Measurements from ENCODE around the gene TRIM41.

The TRIM41 gene

DNA sequence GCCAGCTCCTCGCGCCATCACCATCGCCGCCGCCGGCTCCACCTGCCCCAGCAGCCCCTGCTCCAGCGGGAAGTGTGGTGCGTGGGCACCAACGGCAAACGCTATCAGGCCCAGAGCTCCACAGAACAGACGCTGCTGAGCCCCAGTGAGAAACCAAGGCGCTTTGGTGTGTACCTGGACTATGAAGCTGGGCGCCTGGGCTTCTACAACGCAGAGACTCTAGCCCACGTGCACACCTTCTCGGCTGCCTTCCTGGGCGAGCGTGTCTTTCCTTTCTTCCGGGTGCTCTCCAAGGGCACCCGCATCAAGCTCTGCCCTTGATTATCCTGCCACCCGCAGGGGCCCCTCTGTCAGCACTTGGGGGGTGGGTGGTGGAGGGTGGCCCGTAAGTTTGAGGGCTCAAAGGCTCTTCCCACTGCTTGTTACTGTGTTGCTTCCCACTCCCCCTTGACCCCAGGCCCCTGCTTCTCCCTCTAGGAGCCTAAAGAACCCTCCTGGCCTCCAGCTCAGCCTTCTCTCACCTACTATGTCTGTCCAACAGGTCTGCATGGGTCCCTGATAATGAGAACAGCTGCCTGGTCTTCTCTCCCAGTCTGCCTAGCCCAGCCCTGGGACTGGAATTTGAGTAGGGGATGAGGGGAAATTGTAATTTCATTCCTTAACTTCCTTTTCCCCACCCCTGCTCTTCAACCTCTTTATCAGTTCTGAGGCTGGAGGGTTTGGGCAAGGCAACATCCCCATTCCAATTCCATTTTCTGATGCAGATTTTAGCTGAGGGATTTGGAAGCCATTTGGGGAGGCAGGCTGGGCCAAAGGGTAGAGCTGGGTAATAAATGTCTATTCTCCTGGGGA is 11.6 kb downstream of the TRIM41 start (continued):
- TF ChIP-seq MZF1 (tag by site-specific recombination; IDR thresholded peaks at IDR 0.05; ENCODE audit: borderline replicate concordance) (peak; percentile 82), ZNF629 (tag by site-specific recombination; IDR thresholded peaks at IDR 0.05) (no peak), ZNF174 (tag by site-specific recombination; IDR thresholded peaks at IDR 0.05) (no peak), GLIS2 (tag by site-specific recombination; IDR thresholded peaks at IDR 0.05) (peak; percentile 58)

DNA sequence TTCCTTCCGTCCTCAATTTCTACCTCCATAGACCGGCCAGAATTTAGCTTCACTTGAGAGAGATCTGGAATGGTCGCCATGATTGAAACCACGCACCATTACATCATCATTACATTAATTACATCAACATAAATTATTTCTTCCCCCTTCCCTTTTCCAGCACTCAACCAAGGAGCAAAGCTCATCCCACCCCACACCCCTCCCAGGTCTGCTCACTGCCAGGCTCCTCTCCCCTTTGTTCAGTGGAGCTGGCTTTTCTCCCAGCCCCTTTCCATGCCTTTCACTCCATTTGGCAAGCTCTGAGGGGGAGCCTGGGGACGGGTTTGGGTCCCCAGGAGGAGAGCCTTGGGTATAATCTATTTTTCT is 12.2 kb downstream of the TRIM41 start:
- Histone ChIP-seq H3K27ac (ENCODE audit: extremely low read depth, low read depth, low read length) (peak overlapping the region; percentile 7; the same call in 1 of the 2 replicates), H3K36me3 (ENCODE audit: control insufficient read depth in 2 of 2, insufficient read depth in 1 of 2, low read length in 2 of 2) (peaks cover 30 to 92% of the 10 kb centered on the region in 2 experiments), H3K9me3 (ENCODE audit: control insufficient read depth, insufficient read depth, low read depth, low read length) (no peaks in the 10 kb centered on the region), H3K4me1 (ENCODE audit: control insufficient read depth, insufficient read depth, low read length) (no peaks in the 10 kb centered on the region), H3K4me3 (ENCODE audit: low read depth, low read length) (no peak overlapping the region)
- ChIA-PET CTCF (no interaction called here), POLR2A (interaction anchor here (0.9 to 5.0 kb wide), 6 partner anchors 8 to 43 kb away, joined by 3 to 49 read pairs (median 11); partner anchors contain the start of genes RACK1, TRIM41, TRIM52 and TRIM7)
- TF ChIP-seq YY2 (tag by site-specific recombination; IDR thresholded peaks at IDR 0.05) = 0 out of 2 replicates have a peak, but pooled peaks have one; percentile 48
- TF ChIP-seq, protein P1, sequence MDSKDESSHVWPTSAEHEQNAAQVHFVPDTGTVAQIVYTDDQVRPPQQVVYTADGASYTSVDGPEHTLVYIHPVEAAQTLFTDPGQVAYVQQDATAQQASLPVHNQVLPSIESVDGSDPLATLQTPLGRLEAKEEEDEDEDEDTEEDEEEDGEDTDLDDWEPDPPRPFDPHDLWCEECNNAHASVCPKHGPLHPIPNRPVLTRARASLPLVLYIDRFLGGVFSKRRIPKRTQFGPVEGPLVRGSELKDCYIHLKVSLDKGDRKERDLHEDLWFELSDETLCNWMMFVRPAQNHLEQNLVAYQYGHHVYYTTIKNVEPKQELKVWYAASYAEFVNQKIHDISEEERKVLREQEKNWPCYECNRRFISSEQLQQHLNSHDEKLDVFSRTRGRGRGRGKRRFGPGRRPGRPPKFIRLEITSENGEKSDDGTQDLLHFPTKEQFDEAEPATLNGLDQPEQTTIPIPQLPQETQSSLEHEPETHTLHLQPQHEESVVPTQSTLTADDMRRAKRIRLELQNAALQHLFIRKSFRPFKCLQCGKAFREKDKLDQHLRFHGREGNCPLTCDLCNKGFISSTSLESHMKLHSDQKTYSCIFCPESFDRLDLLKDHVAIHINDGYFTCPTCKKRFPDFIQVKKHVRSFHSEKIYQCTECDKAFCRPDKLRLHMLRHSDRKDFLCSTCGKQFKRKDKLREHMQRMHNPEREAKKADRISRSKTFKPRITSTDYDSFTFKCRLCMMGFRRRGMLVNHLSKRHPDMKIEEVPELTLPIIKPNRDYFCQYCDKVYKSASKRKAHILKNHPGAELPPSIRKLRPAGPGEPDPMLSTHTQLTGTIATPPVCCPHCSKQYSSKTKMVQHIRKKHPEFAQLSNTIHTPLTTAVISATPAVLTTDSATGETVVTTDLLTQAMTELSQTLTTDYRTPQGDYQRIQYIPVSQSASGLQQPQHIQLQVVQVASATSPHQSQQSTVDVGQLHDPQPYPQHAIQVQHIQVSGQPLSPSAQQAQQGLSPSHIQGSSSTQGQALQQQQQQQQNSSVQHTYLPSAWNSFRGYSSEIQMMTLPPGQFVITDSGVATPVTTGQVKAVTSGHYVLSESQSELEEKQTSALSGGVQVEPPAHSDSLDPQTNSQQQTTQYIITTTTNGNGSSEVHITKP (tag by site-specific recombination; IDR thresholded peaks at IDR 0.05) = peak; percentile 95
- TF ChIP-seq, protein P2, sequence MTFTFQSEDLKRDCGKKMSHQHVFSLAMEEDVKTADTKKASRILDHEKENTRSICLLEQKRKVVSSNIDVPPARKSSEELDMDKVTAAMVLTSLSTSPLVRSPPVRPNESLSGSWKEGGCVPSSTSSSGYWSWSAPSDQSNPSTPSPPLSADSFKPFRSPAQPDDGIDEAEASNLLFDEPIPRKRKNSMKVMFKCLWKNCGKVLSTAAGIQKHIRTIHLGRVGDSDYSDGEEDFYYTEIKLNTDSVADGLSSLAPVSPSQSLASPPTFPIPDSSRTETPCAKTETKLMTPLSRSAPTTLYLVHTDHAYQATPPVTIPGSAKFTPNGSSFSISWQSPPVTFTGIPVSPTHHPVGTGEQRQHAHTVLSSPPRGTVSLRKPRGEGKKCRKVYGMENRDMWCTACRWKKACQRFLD (tag by site-specific recombination; IDR thresholded peaks at IDR 0.05) = no peak
- TF ChIP-seq KLF1 (tag by site-specific recombination; IDR thresholded peaks at IDR 0.05) = no peak
- TF ChIP-seq ZNF223 (tag by site-specific recombination; IDR thresholded peaks at IDR 0.05) = no peak
- TF ChIP-seq ZNF629 (tag by site-specific recombination; IDR thresholded peaks at IDR 0.05) = peak; percentile 86
- TF ChIP-seq, protein P3, sequence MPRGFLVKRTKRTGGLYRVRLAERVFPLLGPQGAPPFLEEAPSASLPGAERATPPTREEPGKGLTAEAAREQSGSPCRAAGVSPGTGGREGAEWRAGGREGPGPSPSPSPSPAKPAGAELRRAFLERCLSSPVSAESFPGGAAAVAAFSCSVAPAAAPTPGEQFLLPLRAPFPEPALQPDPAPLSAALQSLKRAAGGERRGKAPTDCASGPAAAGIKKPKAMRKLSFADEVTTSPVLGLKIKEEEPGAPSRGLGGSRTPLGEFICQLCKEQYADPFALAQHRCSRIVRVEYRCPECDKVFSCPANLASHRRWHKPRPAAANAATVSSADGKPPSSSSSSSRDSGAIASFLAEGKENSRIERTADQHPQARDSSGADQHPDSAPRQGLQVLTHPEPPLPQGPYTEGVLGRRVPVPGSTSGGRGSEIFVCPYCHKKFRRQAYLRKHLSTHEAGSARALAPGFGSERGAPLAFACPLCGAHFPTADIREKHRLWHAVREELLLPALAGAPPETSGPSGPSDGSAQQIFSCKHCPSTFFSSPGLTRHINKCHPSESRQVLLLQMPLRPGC (tag by site-specific recombination; IDR thresholded peaks at IDR 0.05) = no peak
- no peak for TF ChIP-seq ZNF521 (tag by site-specific recombination; IDR thresholded peaks at IDR 0.05)
- no peak for TF ChIP-seq ZBTB20 (tag by site-specific recombination; IDR thresholded peaks at IDR 0.05)
- TF ChIP-seq ZNF677 (tag by site-specific recombination; IDR thresholded peaks at IDR 0.05) = no peak
- TF ChIP-seq, protein P4, sequence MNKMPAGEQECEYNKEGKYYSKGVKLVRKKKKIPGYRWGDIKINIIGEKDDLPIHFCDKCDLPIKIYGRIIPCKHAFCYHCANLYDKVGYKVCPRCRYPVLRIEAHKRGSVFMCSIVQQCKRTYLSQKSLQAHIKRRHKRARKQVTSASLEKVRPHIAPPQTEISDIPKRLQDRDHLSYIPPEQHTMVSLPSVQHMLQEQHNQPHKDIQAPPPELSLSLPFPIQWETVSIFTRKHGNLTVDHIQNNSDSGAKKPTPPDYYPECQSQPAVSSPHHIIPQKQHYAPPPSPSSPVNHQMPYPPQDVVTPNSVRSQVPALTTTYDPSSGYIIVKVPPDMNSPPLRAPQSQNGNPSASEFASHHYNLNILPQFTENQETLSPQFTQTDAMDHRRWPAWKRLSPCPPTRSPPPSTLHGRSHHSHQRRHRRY (tag by site-specific recombination; IDR thresholded peaks at IDR 0.05) = no peak
- TF ChIP-seq, protein P5, sequence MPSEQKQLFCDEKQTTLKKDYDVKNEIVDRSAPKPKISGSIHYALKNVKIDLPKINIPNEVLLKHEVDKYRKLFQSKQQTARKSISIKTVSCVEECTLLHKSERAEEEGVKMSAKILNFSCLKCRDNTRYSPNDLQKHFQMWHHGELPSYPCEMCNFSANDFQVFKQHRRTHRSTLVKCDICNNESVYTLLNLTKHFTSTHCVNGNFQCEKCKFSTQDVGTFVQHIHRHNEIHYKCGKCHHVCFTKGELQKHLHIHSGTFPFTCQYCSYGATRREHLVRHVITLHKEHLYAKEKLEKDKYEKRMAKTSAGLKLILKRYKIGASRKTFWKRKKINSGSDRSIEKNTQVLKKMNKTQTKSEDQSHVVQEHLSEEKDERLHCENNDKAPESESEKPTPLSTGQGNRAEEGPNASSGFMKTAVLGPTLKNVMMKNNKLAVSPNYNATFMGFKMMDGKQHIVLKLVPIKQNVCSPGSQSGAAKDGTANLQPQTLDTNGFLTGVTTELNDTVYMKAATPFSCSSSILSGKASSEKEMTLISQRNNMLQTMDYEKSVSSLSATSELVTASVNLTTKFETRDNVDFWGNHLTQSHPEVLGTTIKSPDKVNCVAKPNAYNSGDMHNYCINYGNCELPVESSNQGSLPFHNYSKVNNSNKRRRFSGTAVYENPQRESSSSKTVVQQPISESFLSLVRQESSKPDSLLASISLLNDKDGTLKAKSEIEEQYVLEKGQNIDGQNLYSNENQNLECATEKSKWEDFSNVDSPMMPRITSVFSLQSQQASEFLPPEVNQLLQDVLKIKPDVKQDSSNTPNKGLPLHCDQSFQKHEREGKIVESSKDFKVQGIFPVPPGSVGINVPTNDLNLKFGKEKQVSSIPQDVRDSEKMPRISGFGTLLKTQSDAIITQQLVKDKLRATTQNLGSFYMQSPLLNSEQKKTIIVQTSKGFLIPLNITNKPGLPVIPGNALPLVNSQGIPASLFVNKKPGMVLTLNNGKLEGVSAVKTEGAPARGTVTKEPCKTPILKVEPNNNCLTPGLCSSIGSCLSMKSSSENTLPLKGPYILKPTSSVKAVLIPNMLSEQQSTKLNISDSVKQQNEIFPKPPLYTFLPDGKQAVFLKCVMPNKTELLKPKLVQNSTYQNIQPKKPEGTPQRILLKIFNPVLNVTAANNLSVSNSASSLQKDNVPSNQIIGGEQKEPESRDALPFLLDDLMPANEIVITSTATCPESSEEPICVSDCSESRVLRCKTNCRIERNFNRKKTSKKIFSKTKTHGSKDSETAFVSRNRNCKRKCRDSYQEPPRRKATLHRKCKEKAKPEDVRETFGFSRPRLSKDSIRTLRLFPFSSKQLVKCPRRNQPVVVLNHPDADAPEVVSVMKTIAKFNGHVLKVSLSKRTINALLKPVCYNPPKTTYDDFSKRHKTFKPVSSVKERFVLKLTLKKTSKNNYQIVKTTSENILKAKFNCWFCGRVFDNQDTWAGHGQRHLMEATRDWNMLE (tag by site-specific recombination; conservative IDR thresholded peaks at IDR 0.05; ENCODE audit: low read depth) = no peak
- no peak for TF ChIP-seq ZNF830 (tag by site-specific recombination; IDR thresholded peaks at IDR 0.05; ENCODE audit: low read depth)
- TF ChIP-seq HOXA7 (CRISPR knock-in tag; IDR thresholded peaks at IDR 0.05; ENCODE audit: borderline replicate concordance) = no peak
- TF ChIP-seq ZNF624 (tag by site-specific recombination; IDR thresholded peaks at IDR 0.05) = no peak
- TF ChIP-seq, protein P6, sequence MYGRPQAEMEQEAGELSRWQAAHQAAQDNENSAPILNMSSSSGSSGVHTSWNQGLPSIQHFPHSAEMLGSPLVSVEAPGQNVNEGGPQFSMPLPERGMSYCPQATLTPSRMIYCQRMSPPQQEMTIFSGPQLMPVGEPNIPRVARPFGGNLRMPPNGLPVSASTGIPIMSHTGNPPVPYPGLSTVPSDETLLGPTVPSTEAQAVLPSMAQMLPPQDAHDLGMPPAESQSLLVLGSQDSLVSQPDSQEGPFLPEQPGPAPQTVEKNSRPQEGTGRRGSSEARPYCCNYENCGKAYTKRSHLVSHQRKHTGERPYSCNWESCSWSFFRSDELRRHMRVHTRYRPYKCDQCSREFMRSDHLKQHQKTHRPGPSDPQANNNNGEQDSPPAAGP (tag by site-specific recombination; IDR thresholded peaks at IDR 0.05) = 0 out of 2 replicates have a peak, but pooled peaks have one; percentile 39
- TF ChIP-seq, protein P7, sequence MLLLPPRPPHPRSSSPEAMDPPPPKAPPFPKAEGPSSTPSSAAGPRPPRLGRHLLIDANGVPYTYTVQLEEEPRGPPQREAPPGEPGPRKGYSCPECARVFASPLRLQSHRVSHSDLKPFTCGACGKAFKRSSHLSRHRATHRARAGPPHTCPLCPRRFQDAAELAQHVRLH (tag by site-specific recombination; IDR thresholded peaks at IDR 0.05) = 0 out of 2 replicates have a peak, but pooled peaks have one; percentile 16
- TF ChIP-seq ZNF302 (tag by site-specific recombination; IDR thresholded peaks at IDR 0.05; ENCODE audit: low read depth) = no peak
